ENCODE measurements around the gene ZBTB42.

The ZBTB42 gene

GRCh38 chr14:104782086-104782807 lies 18.7 kb upstream of the ZBTB42 start:
- no peak for DNase-seq (ENCODE audit: low read depth in 1 of 2, low spot score in 1 of 2)

GRCh38 chr14:104782808-104783139 lies 18.1 kb upstream of the ZBTB42 start:
- DNase-seq (ENCODE audit: low read depth in 1 of 2, low spot score in 1 of 2): no peak

- no peak for DNase-seq (ENCODE audit: low read depth in 1 of 2, low spot score in 1 of 2)
Observed at GRCh38 chr14:104783484-104784217, 17.2 kb upstream of the ZBTB42 start.

- no peak for DNase-seq (ENCODE audit: low read depth in 1 of 2, low spot score in 1 of 2)
Observed at GRCh38 chr14:104784218-104784568, 16.7 kb upstream of the ZBTB42 start.

GRCh38 chr14:104784846-104785707 lies 15.8 kb upstream of the ZBTB42 start:
- DNase-seq (ENCODE audit: low read depth in 1 of 2, low spot score in 1 of 2): no peak

- no peak for DNase-seq (ENCODE audit: low read depth in 1 of 2, low spot score in 1 of 2)
Observed at GRCh38 chr14:104785708-104786080, 15.2 kb upstream of the ZBTB42 start.

- DNase-seq (ENCODE audit: low read depth in 1 of 2, low spot score in 1 of 2): no peak
Observed at GRCh38 chr14:104786091-104786586, 14.8 kb upstream of the ZBTB42 start.

GRCh38 chr14:104786726-104787675 lies 13.9 kb upstream of the ZBTB42 start:
- DNase-seq (ENCODE audit: low read depth in 1 of 2, low spot score in 1 of 2): no peak

GRCh38 chr14:104787736-104788135 lies 13.2 kb upstream of the ZBTB42 start:
- no peak for DNase-seq (ENCODE audit: low read depth in 1 of 2, low spot score in 1 of 2)

- DNase-seq (ENCODE audit: low read depth in 1 of 2, low spot score in 1 of 2): no peak
Observed at GRCh38 chr14:104788161-104788818, 12.6 kb upstream of the ZBTB42 start.

GRCh38 chr14:104788873-104789663 lies 11.8 kb upstream of the ZBTB42 start:
- DNase-seq (ENCODE audit: low read depth in 1 of 2, low spot score in 1 of 2): no peak

- DNase-seq (ENCODE audit: low read depth in 1 of 2, low spot score in 1 of 2): no peak
Observed at GRCh38 chr14:104789752-104790743, 10.9 kb upstream of the ZBTB42 start.

GRCh38 chr14:104791425-104791824 lies 9.5 kb upstream of the ZBTB42 start:
- DNase-seq (ENCODE audit: low read depth in 1 of 2, low spot score in 1 of 2): no peak

- no peak for DNase-seq (ENCODE audit: low read depth in 1 of 2, low spot score in 1 of 2)
Observed at GRCh38 chr14:104792101-104792884, 8.6 kb upstream of the ZBTB42 start.

GRCh38 chr14:104792945-104793702 lies 7.8 kb upstream of the ZBTB42 start:
- DNase-seq (ENCODE audit: low read depth in 1 of 2, low spot score in 1 of 2): no peak

GRCh38 chr14:104793703-104793959 lies 7.3 kb upstream of the ZBTB42 start:
- no peak for DNase-seq (ENCODE audit: low read depth in 1 of 2, low spot score in 1 of 2)

GRCh38 chr14:104794099-104794498 lies 6.8 kb upstream of the ZBTB42 start:
- DNase-seq (ENCODE audit: low read depth in 1 of 2, low spot score in 1 of 2): no peak

Data from activated CD4-positive, alpha-beta T cell treated with anti-CD3 and anti-CD28 coated beads, Interleukin-2, amount 50 U/mL, for 24 hours (primary cell).